ENCODE results near the gene EFHC1. TPM values are rescaled to one million over a fixed set of nuclear protein-coding genes. Genes with fewer than 3 reads are reported as not detected.
A peak's percentile ranks its signal among the peaks of the same experiment; 100 is the strongest.
"Not testable (repeated sequence)": the region's sequence is repeated elsewhere in the genome, so short reads cannot be mapped to it uniquely, and the experiment has no call there.

The EFHC1 gene
- total RNA-seq, 1 donor: 30.3 TPM

- no peak for DNase-seq (ENCODE audit: low read depth)
These were observed 37.0 kb downstream of the EFHC1 start for GRCh38 chr6:52457096-52457495.

GRCh38 chr6:52461194-52461593, 41.1 kb downstream of the EFHC1 start:
- H3K4me3 ChIP-seq (ENCODE audit: low read depth, low read length); DNase-seq (ENCODE audit: low read depth): not testable (repeated sequence)

More at GRCh38 chr6:52457096-52457495, 37.0 kb downstream of the EFHC1 start:
- TF ChIP-seq CTCF (IDR thresholded peaks at IDR 0.05; ENCODE audit: insufficient read depth, low read length): no peak
- H3K4me3 ChIP-seq (ENCODE audit: low read depth, low read length): no peak overlapping the region

GRCh38 chr6:52474173-52474572, 54.0 kb downstream of the EFHC1 start:
- no peak for TF ChIP-seq CTCF (IDR thresholded peaks at IDR 0.05; ENCODE audit: insufficient read depth, low read length)
- H3K4me3 ChIP-seq (ENCODE audit: low read depth, low read length): no peak overlapping the region
- no peak for DNase-seq (ENCODE audit: low read depth)

GRCh38 chr6:52475307-52475706, 55.2 kb downstream of the EFHC1 start:
- no peak overlapping the region for H3K4me3 ChIP-seq (ENCODE audit: low read depth, low read length)
- DNase-seq (ENCODE audit: low read depth): peak; percentile 46
- TF ChIP-seq CTCF (IDR thresholded peaks at IDR 0.05; ENCODE audit: insufficient read depth, low read length): no peak

- TF ChIP-seq CTCF (IDR thresholded peaks at IDR 0.05; ENCODE audit: insufficient read depth, low read length): no peak
- DNase-seq (ENCODE audit: low read depth): no peak
- no peak overlapping the region for H3K4me3 ChIP-seq (ENCODE audit: low read depth, low read length)
These were observed 62.9 kb downstream of the EFHC1 start for GRCh38 chr6:52482903-52483670.

GRCh38 chr6:52483671-52484003, 63.5 kb downstream of the EFHC1 start:
- no peak overlapping the region for H3K4me3 ChIP-seq (ENCODE audit: low read depth, low read length)
- DNase-seq (ENCODE audit: low read depth): no peak
- no peak for TF ChIP-seq CTCF (IDR thresholded peaks at IDR 0.05; ENCODE audit: insufficient read depth, low read length)

- no peak for DNase-seq (ENCODE audit: low read depth)
- no peak for TF ChIP-seq CTCF (IDR thresholded peaks at IDR 0.05; ENCODE audit: insufficient read depth, low read length)
- H3K4me3 ChIP-seq (ENCODE audit: low read depth, low read length): no peak overlapping the region
These were observed 69.7 kb downstream of the EFHC1 start for GRCh38 chr6:52489881-52490280.

Measured in fibroblast of the aortic adventitia (primary cell).